HFFc6 (cell line): ENCODE results near the gene KCNJ5. TPM values are rescaled to one million over a fixed set of nuclear protein-coding genes. Genes with fewer than 3 reads are reported as not detected.

Source experiments
- DNase-seq: peaks from one replicate; pipeline ENCODE4 v3.0.0-alpha.2; 2018
- H3K27ac Mint-ChIP-seq: 2 replicates; pipeline ENCODE4 v1.8.0; 2020; ENCODE audit warnings: mild to moderate bottlenecking, mixed read lengths
- H3K27me3 Mint-ChIP-seq: 2 replicates; pipeline ENCODE4 v1.8.0; 2021; ENCODE audit warnings: mild to moderate bottlenecking, moderate library complexity, mixed read lengths; ENCODE audit not compliant: insufficient read depth
- H3K36me3 Mint-ChIP-seq: 2 replicates; pipeline ENCODE4 v1.8.0; 2021; ENCODE audit warnings: low read depth, mixed read lengths
- H3K4me1 Mint-ChIP-seq: 2 replicates; pipeline ENCODE4 v1.8.0; 2020; ENCODE audit warnings: low read depth, mixed read lengths
- H3K4me3 Mint-ChIP-seq: 2 replicates; pipeline ENCODE4 v1.8.0; 2020; ENCODE audit warnings: mild to moderate bottlenecking, moderate library complexity, mixed read lengths
- H3K9me3 Mint-ChIP-seq: 2 replicates; pipeline ENCODE4 v1.8.0; 2020; ENCODE audit warnings: mild to moderate bottlenecking, mixed read lengths
- total RNA-seq, 6 experiments: library from RNA; stranded (reverse); fragmentation: NEBNext Ultra II Directional; extraction: Animal tissue kit (Norgen Biotek cat#: 25700); gene quantifications; 2 replicates in 1 of 6; 3 replicates in 5 of 6; pipeline ENCODE4 v1.2.3, GENCODE V29; 2021
- TF ChIP-seq, protein P1 (sequence below): fragments of 200-600 bp; sonication (generic); IDR thresholded peaks from 2 replicates; pipeline ENCODE4 v1.5.0; 2021; ENCODE audit warnings: antibody characterized with exemption, mild to moderate bottlenecking

KCNJ5 gene
- total RNA-seq, 6 experiments from 2014 or later = not detected

DNA sequence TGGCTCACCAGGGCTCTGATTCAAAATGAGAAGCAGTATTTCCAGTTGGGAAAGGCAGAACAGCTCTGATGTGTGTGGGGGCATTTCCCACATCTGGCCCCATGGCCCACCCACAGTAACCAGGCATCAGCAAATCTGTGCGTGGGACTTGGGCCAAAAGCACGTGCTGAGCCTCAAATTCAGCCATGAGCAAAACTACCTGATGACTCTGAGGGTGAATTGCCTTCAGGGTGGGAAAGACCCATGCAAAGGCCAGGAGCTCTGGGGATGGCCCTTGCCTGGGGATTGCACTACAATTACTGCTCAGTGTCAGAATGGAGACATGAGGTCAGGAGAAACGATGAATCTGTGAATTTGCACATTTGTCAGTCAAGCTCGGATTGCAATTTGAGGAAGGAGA is 30.6 kb downstream of the KCNJ5 start:
- Mint-ChIP-seq H3K4me1 (no peaks in the 10 kb centered on the region), H3K27me3 (peaks cover 55% of the 10 kb centered on the region), H3K36me3 (no peaks in the 10 kb centered on the region), H3K9me3 (no peaks in the 10 kb centered on the region), H3K27ac (no peak overlapping the region), H3K4me3 (no peak overlapping the region)
- DNase-seq = no peak
- TF ChIP-seq, protein P1, sequence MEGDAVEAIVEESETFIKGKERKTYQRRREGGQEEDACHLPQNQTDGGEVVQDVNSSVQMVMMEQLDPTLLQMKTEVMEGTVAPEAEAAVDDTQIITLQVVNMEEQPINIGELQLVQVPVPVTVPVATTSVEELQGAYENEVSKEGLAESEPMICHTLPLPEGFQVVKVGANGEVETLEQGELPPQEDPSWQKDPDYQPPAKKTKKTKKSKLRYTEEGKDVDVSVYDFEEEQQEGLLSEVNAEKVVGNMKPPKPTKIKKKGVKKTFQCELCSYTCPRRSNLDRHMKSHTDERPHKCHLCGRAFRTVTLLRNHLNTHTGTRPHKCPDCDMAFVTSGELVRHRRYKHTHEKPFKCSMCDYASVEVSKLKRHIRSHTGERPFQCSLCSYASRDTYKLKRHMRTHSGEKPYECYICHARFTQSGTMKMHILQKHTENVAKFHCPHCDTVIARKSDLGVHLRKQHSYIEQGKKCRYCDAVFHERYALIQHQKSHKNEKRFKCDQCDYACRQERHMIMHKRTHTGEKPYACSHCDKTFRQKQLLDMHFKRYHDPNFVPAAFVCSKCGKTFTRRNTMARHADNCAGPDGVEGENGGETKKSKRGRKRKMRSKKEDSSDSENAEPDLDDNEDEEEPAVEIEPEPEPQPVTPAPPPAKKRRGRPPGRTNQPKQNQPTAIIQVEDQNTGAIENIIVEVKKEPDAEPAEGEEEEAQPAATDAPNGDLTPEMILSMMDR = no peak

DNA sequence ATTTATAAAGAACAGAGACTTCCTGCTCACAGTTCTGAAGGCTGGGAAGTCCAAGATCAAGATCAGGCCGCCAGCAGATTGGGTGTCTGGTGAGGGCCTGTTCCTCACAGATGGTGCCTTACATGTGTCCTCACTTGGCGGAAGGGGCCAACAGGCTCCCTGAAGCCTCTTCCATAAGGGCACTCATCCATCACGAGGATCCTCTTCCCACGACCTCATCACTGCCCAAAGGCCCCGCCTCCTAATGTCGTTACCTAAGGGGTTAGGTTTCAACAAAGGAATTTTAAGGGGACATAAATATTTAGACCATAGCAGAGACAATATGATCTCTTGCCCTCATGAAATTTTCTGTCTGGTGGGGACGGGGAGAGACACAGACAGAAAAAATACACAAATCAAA is 32.9 kb downstream of the KCNJ5 start:
- H3K27ac Mint-ChIP-seq = no peak overlapping the region
- TF ChIP-seq, protein P1 = no peak
- no peak overlapping the region for H3K4me3 Mint-ChIP-seq
- peaks cover 48% of the 10 kb centered on the region for H3K27me3 Mint-ChIP-seq
- no peaks in the 10 kb centered on the region for H3K9me3 Mint-ChIP-seq
- peaks cover 9% of the 10 kb centered on the region for H3K4me1 Mint-ChIP-seq
- DNase-seq = no peak
- no peaks in the 10 kb centered on the region for H3K36me3 Mint-ChIP-seq

DNA sequence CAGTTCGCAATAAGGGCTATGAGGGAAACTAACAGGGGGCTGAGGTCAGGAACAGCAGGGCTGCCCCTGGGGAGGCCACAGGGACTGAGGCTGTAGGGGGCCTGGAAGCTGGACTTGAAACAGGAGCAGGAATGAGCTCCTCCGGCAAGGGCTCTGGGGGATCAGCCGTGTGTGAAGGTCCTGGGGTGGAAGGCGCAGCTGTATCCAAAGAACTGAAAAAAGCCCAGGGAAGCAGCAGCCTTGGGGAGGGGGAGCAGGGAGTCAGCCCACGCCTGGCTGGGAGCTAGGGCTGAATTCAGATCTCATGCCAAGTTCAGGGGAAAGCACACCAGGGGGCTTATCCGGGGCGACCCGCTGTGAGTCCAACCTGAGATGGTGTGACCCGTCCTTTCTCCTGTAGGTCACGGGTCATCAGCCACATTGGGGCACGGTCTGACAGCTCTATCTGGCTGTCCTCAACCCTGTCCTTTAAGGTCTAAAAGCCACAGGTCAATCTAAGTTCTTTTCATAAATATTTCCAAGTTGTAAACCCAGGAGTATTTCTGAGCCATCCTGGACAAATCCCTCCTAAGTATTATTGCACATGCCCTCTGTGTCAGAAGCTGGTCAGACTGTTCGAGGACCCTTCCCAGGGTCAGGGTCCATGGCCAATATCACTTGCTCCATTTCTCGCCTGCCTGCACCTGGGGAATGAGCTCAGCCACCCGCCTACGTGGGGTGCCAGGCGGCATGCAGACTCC is 33.5 kb downstream of the KCNJ5 start:
- Mint-ChIP-seq H3K9me3 (no peaks in the 10 kb centered on the region), H3K4me1 (peaks cover 14% of the 10 kb centered on the region), H3K36me3 (no peaks in the 10 kb centered on the region), H3K27me3 (peaks cover 53% of the 10 kb centered on the region), H3K4me3 (no peak overlapping the region), H3K27ac (no peak overlapping the region)
- DNase-seq = no peak
- TF ChIP-seq, protein P1 = no peak

- DNase-seq = no peak
Measured at GRCh38 chr11:128925250-128925600, 34.1 kb downstream of the KCNJ5 start.

GRCh38 chr11:128926000-128926399 is 34.8 kb downstream of the KCNJ5 start:
- Mint-ChIP-seq H3K9me3 (no peaks in the 10 kb centered on the region), H3K27me3 (peaks cover 45% of the 10 kb centered on the region), H3K27ac (no peak overlapping the region), H3K36me3 (no peaks in the 10 kb centered on the region), H3K4me1 (peaks cover 19% of the 10 kb centered on the region), H3K4me3 (no peak overlapping the region)
- no peak for DNase-seq
- TF ChIP-seq, protein P1 = no peak

More at GRCh38 chr11:128925250-128925600, 34.1 kb downstream of the KCNJ5 start:
- TF ChIP-seq, protein P1 = no peak
- H3K4me3 Mint-ChIP-seq = no peak overlapping the region
- peaks cover 51% of the 10 kb centered on the region for H3K27me3 Mint-ChIP-seq
- H3K36me3 Mint-ChIP-seq = no peaks in the 10 kb centered on the region
- peaks cover 19% of the 10 kb centered on the region for H3K4me1 Mint-ChIP-seq
- H3K27ac Mint-ChIP-seq = no peak overlapping the region
- H3K9me3 Mint-ChIP-seq = no peaks in the 10 kb centered on the region
